Testis (tissue), 3 donors: Measurements from ENCODE around the gene SDK1. TPM values are rescaled to one million over a fixed set of nuclear protein-coding genes. Genes with fewer than 3 reads are reported as not detected.

Experiments used
- DNase-seq: peaks from one replicate; pipeline ENCODE4 v3.0.0-alpha.2; 2019
- H3K27ac ChIP-seq, 2 donors: fragments of 200-600 bp; sonication (generic); one replicate each; pipeline ENCODE4 v1.5.1; 2019
- H3K27me3 ChIP-seq: fragments of 200-600 bp; sonication (generic); one replicate; pipeline ENCODE4 v1.5.1; 2019
- H3K36me3 ChIP-seq: fragments of 200-600 bp; sonication (generic); one replicate; pipeline ENCODE4 v1.5.1; 2017; ENCODE audit warnings: low read depth; ENCODE audit errors: missing control alignments
- H3K4me1 ChIP-seq: fragments of 200-600 bp; sonication (generic); one replicate; pipeline ENCODE4 v1.5.1; 2019
- H3K4me3 ChIP-seq, 2 donors: fragments of 200-600 bp; sonication (generic); one replicate each; pipeline ENCODE4 v1.5.1; 2017 to 2019
- H3K9me3 ChIP-seq: fragments of 200-600 bp; sonication (generic); one replicate; pipeline ENCODE4 v1.5.1; 2017
- CTCF ChIP-seq, 3 experiments: fragments of 450-650 bp in 2 of 3; fragments of 200-600 bp in 1 of 3; sonication (generic) in 1 of 3; IDR thresholded peaks; one replicate each; pipeline ENCODE4 v1.5.1; 2016 to 2019; ENCODE audit warnings: antibody characterized with exemption in 3 of 3, mild to moderate bottlenecking in 2 of 3, moderate library complexity in 1 of 3
- POLR2A ChIP-seq: fragments of 450-650 bp; IDR thresholded peaks from one replicate; pipeline ENCODE4 v1.6.1; 2017; ENCODE audit warnings: antibody characterized with exemption, mild to moderate bottlenecking, moderate library complexity
- WGBS, 2 donors: methylation state at CpG; one replicate each; pipeline ENCODE4 v1.1.5; 2018; 5-methylcytosine and 5-hydroxymethylcytosine counted together
- intact Hi-C: fragments of 100-400 bp; cut with DNase I; formaldehyde crosslinking; loops from one replicate; pipeline ENCODE4 v1.15.1; 2023; ENCODE audit warnings: low total_unique reads
- polyA plus RNA-seq: library from polyadenylated mRNA; stranded (reverse); fragments of 350-450 nt; fragmentation: Illumina TruSeq; extraction: RNeasy Lipid Tissue Mini Kit (QIAGEN cat#74804); gene quantifications from one replicate; pipeline ENCODE4 v1.2.3, GENCODE V29; 2014; ENCODE audit warnings: low read depth, low replicate concordance; ENCODE audit not compliant: insufficient read depth
- total RNA-seq, 2 donors: library from RNA; depleted of rRNA; stranded (reverse); fragments of >200 nt; gene quantifications; one replicate each; pipeline ENCODE4 v1.2.3, GENCODE V29; 2016

SDK1 gene
- total and polyA plus RNA-seq, 3 donors from 2014 or later, result 20.0 to 36.2 (median 24.9) TPM

DNA sequence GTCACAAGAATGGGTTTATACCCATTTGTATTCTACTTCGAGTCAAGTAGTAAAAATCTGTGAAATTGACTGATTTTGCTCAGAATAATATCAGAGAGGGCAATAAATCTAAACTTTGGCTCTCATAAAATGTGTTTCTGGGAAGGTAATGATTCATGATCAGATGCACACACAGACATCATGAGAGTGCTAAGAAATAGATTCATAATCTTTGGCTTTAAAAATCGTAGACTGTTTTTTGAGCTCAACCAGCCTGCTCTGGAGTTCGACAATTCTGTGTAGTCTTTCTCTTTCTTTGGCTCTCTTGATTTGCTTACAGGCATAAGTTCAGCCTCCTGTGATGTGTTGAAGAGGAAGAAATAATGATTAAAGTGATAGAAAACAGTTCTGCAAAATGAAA lies 494.7 kb downstream of the SDK1 start:
- no peaks in the 10 kb centered on the region for H3K36me3 ChIP-seq
- H3K9me3 ChIP-seq, result no peaks in the 10 kb centered on the region
- no peaks in the 10 kb centered on the region for H3K4me1 ChIP-seq
- WGBS, 2 donors, result 84 to 86% methylated on average over 3 of the region's 3 CpGs
- no peak for TF ChIP-seq CTCF (IDR thresholded peaks at IDR 0.05)
- TF ChIP-seq POLR2A, result no peak
- intact Hi-C loops, result no loop called here
- H3K27me3 ChIP-seq, result no peaks in the 10 kb centered on the region
- no peak overlapping the region for H3K27ac ChIP-seq
- no peak for DNase-seq
- H3K4me3 ChIP-seq, result no peak overlapping the region

DNA sequence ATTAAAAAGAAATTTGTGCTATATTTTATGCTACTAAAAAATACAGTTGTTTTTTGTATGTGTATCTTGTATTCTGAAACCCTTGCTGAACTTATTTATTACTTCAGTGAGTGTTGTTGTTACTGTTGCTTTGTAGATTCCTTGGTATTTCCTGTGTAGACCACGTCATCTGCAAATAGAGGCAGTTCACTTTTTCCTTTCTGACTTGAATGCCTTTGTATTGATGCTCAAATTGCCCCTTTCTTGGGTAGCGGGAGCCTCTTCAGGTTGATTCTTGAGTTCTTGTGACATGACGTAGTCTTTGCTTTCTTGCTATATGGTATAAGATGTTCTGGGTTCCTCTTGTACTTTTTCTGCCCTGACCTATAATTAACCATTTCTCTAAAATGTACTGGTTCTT lies 504.1 kb downstream of the SDK1 start:
- no peak for TF ChIP-seq POLR2A
- no peak for TF ChIP-seq CTCF (IDR thresholded peaks at IDR 0.05)
- Histone ChIP-seq H3K4me3 (no peak overlapping the region), H3K27me3 (no peaks in the 10 kb centered on the region), H3K4me1 (no peaks in the 10 kb centered on the region), H3K27ac (no peak overlapping the region), H3K9me3 (no peaks in the 10 kb centered on the region), H3K36me3 (no peaks in the 10 kb centered on the region)
- WGBS, 2 donors, result 82 to 86% methylated on average over 3 of the region's 3 CpGs
- DNase-seq, result no peak
- intact Hi-C loops, result no loop called here

GRCh38 chr7:3806516-3806915 lies 505.5 kb downstream of the SDK1 start:
- Histone ChIP-seq H3K27ac (no peak overlapping the region), H3K36me3 (no peaks in the 10 kb centered on the region), H3K9me3 (no peaks in the 10 kb centered on the region), H3K4me1 (no peaks in the 10 kb centered on the region), H3K27me3 (no peaks in the 10 kb centered on the region), H3K4me3 (no peak overlapping the region)
- TF ChIP-seq CTCF (IDR thresholded peaks at IDR 0.05) (no peak), POLR2A (no peak)
- no peak for DNase-seq
- 89 to 90% methylated on average over 8 of the region's 8 CpGs for WGBS, 2 donors
- intact Hi-C loops, result no loop called here

- intact Hi-C loops, result no loop called here
- Histone ChIP-seq H3K36me3 (no peaks in the 10 kb centered on the region), H3K4me1 (no peaks in the 10 kb centered on the region), H3K9me3 (no peaks in the 10 kb centered on the region), H3K4me3 (no peak overlapping the region), H3K27me3 (no peaks in the 10 kb centered on the region), H3K27ac (no peak overlapping the region)
- TF ChIP-seq CTCF (IDR thresholded peaks at IDR 0.05) (no peak), POLR2A (no peak)
- DNase-seq, result no peak
- WGBS, 2 donors, result 90 to 96% methylated on average over 9 of the region's 9 CpGs
These were observed 506.8 kb downstream of the SDK1 start for GRCh38 chr7:3807824-3808223.

- H3K4me3 ChIP-seq, result no peak overlapping the region
- H3K4me1 ChIP-seq, result no peaks in the 10 kb centered on the region
- DNase-seq, result no peak
- H3K36me3 ChIP-seq, result no peaks in the 10 kb centered on the region
- H3K27me3 ChIP-seq, result no peaks in the 10 kb centered on the region
- no peaks in the 10 kb centered on the region for H3K9me3 ChIP-seq
- intact Hi-C loops, result no loop called here
- WGBS, 2 donors, result 78 to 87% methylated on average over 6 of the region's 6 CpGs
- H3K27ac ChIP-seq, result no peak overlapping the region
- TF ChIP-seq POLR2A (no peak), CTCF (IDR thresholded peaks at IDR 0.05) (no peak)
These were observed 520.4 kb downstream of the SDK1 start for GRCh38 chr7:3821488-3821887.
